HG03460 (cell line): ENCODE measurements around the gene TTC31.

ENCODE experiments used
- ATAC-seq: cut with Tn5 transposase; IDR thresholded peaks from one replicate; pipeline ENCODE4 v1.9.1; 2021; ENCODE audit not compliant: unreplicated experiment

TTC31 gene

DNA sequence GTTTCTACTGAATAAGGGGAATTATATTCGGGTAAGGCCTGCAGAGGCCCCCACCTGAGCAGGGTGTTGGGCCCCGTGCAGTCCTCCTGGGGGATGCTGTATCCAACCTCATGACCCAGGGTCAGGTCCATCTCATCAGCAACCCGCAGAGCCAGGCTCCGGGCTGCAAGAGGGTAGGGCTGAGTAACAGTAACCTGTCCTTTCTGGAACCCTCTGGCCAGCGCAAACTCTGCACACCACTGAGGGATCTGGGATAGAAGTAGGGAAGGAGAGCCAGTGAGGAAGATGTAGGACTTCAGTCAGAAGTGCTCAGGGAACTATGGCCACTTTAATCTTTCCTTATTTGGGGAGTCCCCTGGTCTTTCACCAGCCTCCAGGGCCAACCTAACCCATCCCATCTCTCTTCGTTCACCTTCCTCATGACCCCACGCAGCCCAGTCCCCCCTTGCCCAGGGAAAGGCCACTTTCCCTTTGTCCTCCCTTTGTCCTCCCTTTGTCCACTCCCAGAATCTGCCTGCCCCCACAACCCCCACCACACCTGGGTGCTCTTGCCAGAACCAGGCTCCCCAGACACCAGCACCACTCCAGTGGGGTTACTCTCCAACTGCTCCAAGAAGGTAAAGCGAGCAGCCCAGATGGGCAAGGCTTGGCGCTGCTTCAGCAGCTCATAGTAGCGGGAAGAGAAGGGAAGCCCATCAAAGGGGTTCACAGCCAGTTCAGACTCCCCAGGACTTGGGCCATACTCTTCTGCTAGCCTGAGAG, 42.3 kb downstream of the TTC31 start:
- ATAC-seq, result no peak

DNA sequence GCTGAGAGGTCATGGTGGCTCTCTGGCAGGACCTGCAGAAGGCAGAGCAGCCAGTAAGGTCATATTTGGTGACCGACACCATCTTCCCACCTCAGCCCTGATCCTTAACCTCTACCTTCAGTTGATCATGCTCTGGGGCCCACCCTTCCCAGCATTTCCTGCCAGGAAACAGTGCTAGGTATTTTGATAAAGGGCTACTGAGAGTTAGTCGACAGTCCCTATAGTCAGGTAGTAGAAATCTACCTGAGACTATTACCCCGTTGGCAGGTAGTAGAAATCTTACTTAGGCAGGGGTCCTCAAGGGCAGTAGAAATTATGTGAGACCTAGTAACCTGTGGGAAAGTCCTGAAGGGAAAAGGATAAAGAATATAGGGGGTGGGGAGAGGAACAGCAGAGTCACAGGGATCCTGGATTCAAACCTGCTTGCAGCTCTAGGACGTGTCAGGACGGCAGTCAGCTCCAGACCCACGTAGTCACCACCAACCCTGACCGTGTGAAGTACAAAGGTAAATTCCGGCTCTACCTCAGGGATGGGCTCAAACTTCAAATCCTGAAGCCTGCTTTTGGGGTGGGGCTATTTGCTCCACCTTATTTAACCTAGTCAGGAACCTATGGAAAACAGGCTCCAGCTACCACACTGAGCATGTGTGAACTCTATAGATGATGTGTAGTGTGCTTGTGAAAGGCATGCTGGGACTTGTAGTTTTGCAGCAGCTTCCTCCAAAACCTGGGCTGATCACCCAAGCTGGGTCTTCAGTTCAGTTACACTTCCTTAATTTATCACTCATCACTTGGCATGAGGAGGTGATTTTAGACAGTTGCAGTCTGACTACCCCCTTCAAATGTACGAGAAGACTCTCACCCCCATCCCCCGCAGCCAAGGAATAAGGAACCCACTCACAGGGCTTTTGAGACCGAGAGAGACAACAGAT, 43.1 kb downstream of the TTC31 start, which contains the start of gene DQX1:
Gene DQX1, minus strand, starts transcription at position 515 of the 932 bp plus-strand sequence. Its CDS starts 502 bp downstream, at position 13.
- ATAC-seq, result no peak

DNA sequence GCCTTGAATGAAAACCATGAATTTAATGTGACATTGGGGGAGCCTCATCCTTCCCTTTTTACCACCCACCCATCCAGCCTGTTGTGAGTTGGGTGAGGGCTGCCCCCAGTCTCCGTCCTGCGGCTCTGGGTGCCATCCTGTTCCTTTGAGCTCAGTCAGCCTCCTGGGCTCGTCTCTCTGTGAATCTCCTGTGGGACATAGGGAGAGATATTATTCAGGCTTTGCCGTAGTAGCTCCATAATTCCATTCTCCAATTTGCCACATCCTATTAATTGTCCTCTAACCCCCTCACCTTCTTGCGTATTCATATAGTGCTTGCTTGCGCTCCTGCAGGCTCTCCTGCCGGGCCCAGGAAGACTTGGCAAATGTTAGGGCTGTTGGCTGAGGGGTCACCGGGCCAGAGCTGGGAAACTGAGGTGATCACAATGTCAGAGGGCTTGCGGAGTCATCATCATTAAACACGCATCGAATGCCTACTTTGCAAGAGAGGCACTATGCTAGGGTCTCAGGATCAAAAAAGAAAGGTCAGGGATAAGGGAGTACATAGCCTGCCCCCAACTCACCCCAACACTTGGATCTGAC, 43.9 kb downstream of the TTC31 start:
- ATAC-seq, result no peak

DNA sequence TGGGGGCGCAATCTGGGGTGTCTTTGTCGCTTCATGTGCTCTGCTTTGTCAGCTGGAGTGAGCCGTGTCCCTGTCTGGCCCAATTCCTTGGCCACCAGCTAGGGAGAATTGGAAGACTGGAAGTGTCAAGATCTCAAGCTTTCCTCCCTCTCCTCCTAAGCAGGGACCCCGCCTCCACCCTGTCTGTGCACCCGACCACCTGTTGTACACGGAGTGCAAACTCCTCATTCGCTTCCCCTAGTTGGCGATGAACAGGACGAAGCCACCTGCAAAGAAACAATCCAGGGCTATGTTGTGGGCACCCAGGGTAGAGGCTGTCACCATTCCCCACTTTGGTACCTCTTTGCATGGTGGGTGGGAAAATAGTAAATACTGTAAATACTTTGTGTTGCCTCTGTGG, 44.9 kb downstream of the TTC31 start:
- no peak for ATAC-seq

GRCh38 chr2:74528600-74529356, 45.9 kb downstream of the TTC31 start:
- ATAC-seq, result peak; percentile 5

- peak; percentile 78 for ATAC-seq
Observed at GRCh38 chr2:74529357-74530238, 46.7 kb downstream of the TTC31 start, which contains the start of the genes AUP1 and HTRA2. Gene AUP1, minus strand, starts transcription at chr2:74529706. Its CDS starts 77 bp downstream, at chr2:74529629. Gene HTRA2, plus strand, starts transcription at chr2:74529933. Its CDS starts 74 bp downstream, at chr2:74530007.

DNA sequence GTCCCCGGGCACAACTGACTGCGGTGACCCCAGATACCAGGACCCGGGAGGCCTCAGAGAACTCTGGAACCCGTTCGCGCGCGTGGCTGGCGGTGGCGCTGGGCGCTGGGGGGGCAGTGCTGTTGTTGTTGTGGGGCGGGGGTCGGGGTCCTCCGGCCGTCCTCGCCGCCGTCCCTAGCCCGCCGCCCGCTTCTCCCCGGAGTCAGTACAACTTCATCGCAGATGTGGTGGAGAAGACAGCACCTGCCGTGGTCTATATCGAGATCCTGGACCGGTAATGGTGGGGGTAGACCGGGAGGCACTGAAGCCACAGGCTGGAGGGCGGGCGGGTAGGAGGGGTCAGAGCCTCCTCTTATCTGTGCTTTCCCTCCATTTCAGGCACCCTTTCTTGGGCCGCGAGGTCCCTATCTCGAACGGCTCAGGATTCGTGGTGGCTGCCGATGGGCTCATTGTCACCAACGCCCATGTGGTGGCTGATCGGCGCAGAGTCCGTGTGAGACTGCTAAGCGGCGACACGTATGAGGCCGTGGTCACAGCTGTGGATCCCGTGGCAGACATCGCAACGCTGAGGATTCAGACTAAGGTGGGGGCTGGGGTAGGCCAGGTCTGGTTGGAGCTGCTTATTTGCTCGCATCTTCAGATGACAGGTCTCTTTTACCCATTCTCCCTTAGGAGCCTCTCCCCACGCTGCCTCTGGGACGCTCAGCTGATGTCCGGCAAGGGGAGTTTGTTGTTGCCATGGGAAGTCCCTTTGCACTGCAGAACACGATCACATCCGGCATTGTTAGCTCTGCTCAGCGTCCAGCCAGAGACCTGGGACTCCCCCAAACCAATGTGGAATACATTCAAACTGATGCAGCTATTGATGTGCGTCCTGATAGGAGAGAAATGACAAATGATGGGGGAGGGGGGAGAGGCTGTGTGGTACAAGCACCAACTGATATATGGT, 47.6 kb downstream of the TTC31 start:
- peak; percentile 36 for ATAC-seq

GRCh38 chr2:74531666-74532065, 48.8 kb downstream of the TTC31 start:
- ATAC-seq, result no peak

- ATAC-seq, result no peak
Observed at GRCh38 chr2:74532222-74532621, 49.3 kb downstream of the TTC31 start.

DNA sequence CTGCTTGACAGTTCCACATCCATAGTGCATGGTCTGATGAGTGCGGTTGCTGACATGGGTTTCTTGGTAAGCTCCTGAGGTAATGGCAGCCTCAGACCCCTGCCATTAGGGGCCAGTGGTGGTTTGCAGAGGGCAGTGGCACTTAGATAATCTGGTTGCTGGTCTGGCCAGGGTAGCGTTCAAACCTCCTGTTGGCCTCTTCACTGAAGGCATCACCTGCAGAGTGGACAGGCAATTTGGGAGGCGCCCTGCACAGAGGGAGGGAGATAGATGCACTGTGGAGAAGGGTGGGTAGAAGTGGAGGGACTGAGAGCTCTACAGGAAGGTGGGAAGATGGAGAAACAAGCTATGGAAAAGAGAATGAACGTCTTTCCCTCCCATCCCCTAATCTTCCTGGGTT, 50.6 kb downstream of the TTC31 start:
- no peak for ATAC-seq

DNA sequence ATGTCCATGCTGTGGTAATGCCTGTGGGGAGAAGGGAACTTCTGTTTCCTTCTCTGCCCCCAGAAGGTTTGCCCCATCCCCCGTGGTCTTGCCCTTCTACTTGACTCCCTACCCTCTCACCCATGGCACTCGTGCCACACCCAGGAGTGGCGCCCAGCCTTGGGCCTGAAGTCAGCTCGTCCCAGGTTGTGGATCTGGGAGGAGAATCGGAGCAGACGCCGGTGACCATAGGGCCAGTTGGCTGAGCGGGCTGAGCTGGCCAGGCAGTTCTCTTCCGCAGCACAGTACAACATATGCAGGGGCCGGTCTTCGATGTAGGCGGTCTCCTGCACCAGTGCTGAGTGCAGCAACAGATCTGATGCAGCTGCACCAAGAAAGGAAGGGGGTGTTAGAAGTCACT, 51.5 kb downstream of the TTC31 start:
- ATAC-seq, result no peak

GRCh38 chr2:74535440-74535965, 52.6 kb downstream of the TTC31 start:
- no peak for ATAC-seq

- ATAC-seq, result no peak
Observed at GRCh38 chr2:74536166-74536950, 53.5 kb downstream of the TTC31 start.

DNA sequence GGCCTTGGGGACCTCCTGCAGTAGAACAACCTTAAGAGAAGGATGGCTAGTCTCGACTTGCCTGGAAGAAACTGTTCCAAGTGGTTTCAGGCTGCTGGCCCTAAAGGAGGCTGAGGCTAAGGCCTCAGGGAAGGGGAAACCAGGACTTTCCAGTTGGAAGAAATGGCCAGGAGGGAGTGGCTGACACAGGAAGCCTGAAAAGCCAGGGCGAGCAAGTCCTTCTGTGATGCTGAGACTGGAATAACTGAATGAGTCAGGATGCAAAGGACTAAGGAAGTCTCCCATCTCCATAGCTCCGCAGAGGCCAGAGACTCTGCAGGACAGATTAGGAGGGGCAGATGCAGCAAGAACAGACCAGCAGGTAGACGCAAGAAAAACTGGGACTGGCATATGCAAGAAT, 54.3 kb downstream of the TTC31 start:
- ATAC-seq, result no peak

GRCh38 chr2:74538881-74539339, 56.0 kb downstream of the TTC31 start:
- no peak for ATAC-seq

GRCh38 chr2:74540291-74540690, 57.4 kb downstream of the TTC31 start:
- ATAC-seq, result no peak

DNA sequence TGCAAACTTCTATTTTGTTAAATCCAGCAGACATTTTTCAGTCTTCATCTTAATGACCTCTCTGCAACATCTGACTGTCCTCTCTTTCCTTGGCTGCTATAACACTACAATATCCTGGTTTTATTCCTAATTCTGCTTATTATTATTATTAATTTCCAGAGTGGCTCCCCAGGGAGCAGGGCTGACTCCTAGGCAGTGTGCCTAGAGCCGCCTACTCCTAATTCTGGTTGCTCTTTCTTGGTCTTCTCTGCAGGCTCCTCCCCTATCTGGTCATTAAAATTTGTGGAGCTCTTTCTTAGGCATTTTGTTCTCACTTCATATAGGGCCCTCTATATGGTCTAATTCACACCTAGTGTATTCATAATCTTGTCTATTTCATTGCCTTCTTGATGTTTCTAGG, 60.1 kb downstream of the TTC31 start:
- no peak for ATAC-seq
